Activated B cell treated with CpG ODN at 0.5 μM for 24 hours (primary cell): ENCODE results near the gene TSPAN7. TPM values are rescaled to one million over a fixed set of nuclear protein-coding genes. Genes with fewer than 3 reads are reported as not detected.

Source experiments
- ATAC-seq: fragments of 200-7000 bp; cut with Tn5 transposase; one replicate; pipeline ENCODE4 v1.10.0; 2021; ENCODE audit warnings: low read depth, mild to moderate bottlenecking, moderate library complexity
- CTCF ChIA-PET: fragments of 350-600 bp; sonication (Branson Sonifier 250); formaldehyde crosslinking; loops from one replicate; lab custom pipeline; 2021; ENCODE audit warnings: antibody characterized with exemption; lab: Charles Lee
- POLR2A ChIA-PET: fragments of 350-600 bp; sonication (Branson Sonifier 250); formaldehyde crosslinking; loops from one replicate; lab custom pipeline; 2021; ENCODE audit warnings: antibody characterized with exemption; lab: Charles Lee
- DNase-seq: peaks from one replicate; pipeline ENCODE4 v3.0.0; 2022
- H3K27ac Mint-ChIP-seq: one replicate; pipeline ENCODE4 v1.8.0; 2020; ENCODE audit warnings: mixed read lengths
- H3K27me3 Mint-ChIP-seq: one replicate; pipeline ENCODE4 v1.8.0; 2021; ENCODE audit warnings: mixed read lengths
- H3K36me3 Mint-ChIP-seq: one replicate; pipeline ENCODE4 v1.8.0; 2021; ENCODE audit warnings: low read depth, mixed read lengths
- H3K4me1 Mint-ChIP-seq: one replicate; pipeline ENCODE4 v1.8.0; 2021; ENCODE audit warnings: mixed read lengths
- H3K4me3 Mint-ChIP-seq: one replicate; pipeline ENCODE4 v1.8.0; 2020; ENCODE audit warnings: mild to moderate bottlenecking, mixed read lengths
- H3K9me3 Mint-ChIP-seq: one replicate; pipeline ENCODE4 v1.8.0; 2020; ENCODE audit warnings: mixed read lengths
- CTCF ChIP-seq: fragments of 200-600 bp; IDR thresholded peaks from one replicate; pipeline ENCODE4 v1.8.0; 2022; ENCODE audit warnings: antibody characterized with exemption, mild to moderate bottlenecking
- intact Hi-C: fragments of 100-400 bp; cut with micrococcal nuclease; formaldehyde crosslinking; loops from one replicate; pipeline ENCODE4 v1.15.1; 2024
- total RNA-seq: library from RNA; stranded (reverse); gene quantifications from 2 replicates; pipeline ENCODE4 v1.2.3, GENCODE V29; 2022

TSPAN7 gene
- total RNA-seq, 1 donor from 2014 or later, result not detected

- no peak for ATAC-seq
- no peaks in the 10 kb centered on the region for H3K36me3 Mint-ChIP-seq
- H3K9me3 Mint-ChIP-seq, result no peaks in the 10 kb centered on the region
- DNase-seq, result no peak
- TF ChIP-seq CTCF, result no peak
- H3K27me3 Mint-ChIP-seq, result no peaks in the 10 kb centered on the region
- ChIA-PET CTCF (no interaction called here), POLR2A (no interaction called here)
- no peak overlapping the region for H3K27ac Mint-ChIP-seq
- intact Hi-C loops, result no loop called here
- peaks cover 4% of the 10 kb centered on the region for H3K4me1 Mint-ChIP-seq
- no peak overlapping the region for H3K4me3 Mint-ChIP-seq
Measured at GRCh38 chrX:38717871-38718270, 156.5 kb downstream of the TSPAN7 start.

GRCh38 chrX:38718311-38718710, 157.0 kb downstream of the TSPAN7 start:
- H3K27me3 Mint-ChIP-seq, result no peaks in the 10 kb centered on the region

GRCh38 chrX:38726612-38727011, 165.3 kb downstream of the TSPAN7 start:
- Mint-ChIP-seq H3K4me1 (no peaks in the 10 kb centered on the region), H3K36me3 (no peaks in the 10 kb centered on the region), H3K27me3 (no peaks in the 10 kb centered on the region), H3K9me3 (no peaks in the 10 kb centered on the region), H3K4me3 (no peak overlapping the region), H3K27ac (no peak overlapping the region)
- ATAC-seq (no peak), DNase-seq (no peak)
- CTCF ChIA-PET, result no interaction called here
- no peak for TF ChIP-seq CTCF
- POLR2A ChIA-PET, result no interaction called here
- intact Hi-C loops, result no loop called here

More at GRCh38 chrX:38718311-38718710, 157.0 kb downstream of the TSPAN7 start:
- intact Hi-C loops, result no loop called here
- no peak for TF ChIP-seq CTCF
- no peak overlapping the region for H3K4me3 Mint-ChIP-seq
- DNase-seq, result no peak
- H3K36me3 Mint-ChIP-seq, result no peaks in the 10 kb centered on the region
- H3K9me3 Mint-ChIP-seq, result no peaks in the 10 kb centered on the region
- CTCF ChIA-PET, result no interaction called here
- H3K27ac Mint-ChIP-seq, result no peak overlapping the region
- POLR2A ChIA-PET, result no interaction called here
- ATAC-seq, result no peak
- H3K4me1 Mint-ChIP-seq, result peaks cover 4% of the 10 kb centered on the region

- Mint-ChIP-seq H3K27ac (no peak overlapping the region), H3K4me3 (no peak overlapping the region), H3K27me3 (no peaks in the 10 kb centered on the region), H3K9me3 (no peaks in the 10 kb centered on the region), H3K36me3 (no peaks in the 10 kb centered on the region), H3K4me1 (no peaks in the 10 kb centered on the region)
- TF ChIP-seq CTCF, result no peak
- no peak for DNase-seq
- ATAC-seq, result no peak
- intact Hi-C loops, result no loop called here
- ChIA-PET POLR2A (no interaction called here), CTCF (no interaction called here)
Measured at GRCh38 chrX:38727668-38728067, 166.3 kb downstream of the TSPAN7 start.

- intact Hi-C loops, result no loop called here
- ATAC-seq (no peak), DNase-seq (no peak)
- Mint-ChIP-seq H3K4me3 (no peak overlapping the region), H3K27me3 (no peaks in the 10 kb centered on the region), H3K36me3 (no peaks in the 10 kb centered on the region), H3K27ac (no peak overlapping the region), H3K9me3 (no peaks in the 10 kb centered on the region), H3K4me1 (no peaks in the 10 kb centered on the region)
- CTCF ChIA-PET, result no interaction called here
- TF ChIP-seq CTCF, result no peak
- POLR2A ChIA-PET, result no interaction called here
Measured at GRCh38 chrX:38732866-38733265, 171.5 kb downstream of the TSPAN7 start.

Other genes starting within 250 kb of the TSPAN7 start
- gene RPGR, start 234.0 kb upstream of the TSPAN7 start, total RNA-seq, result 12.4 and 13.1 TPM in 2 replicates
- not detected in 2 replicates for gene OTC, start 208.9 kb upstream of the TSPAN7 start, total RNA-seq
- 28.8 and 29.7 TPM in 2 replicates for gene MID1IP1, start 239.9 kb downstream of the TSPAN7 start, total RNA-seq